IMR-90 (cell line): ENCODE data around the gene C15orf40. TPM values are rescaled to one million over a fixed set of nuclear protein-coding genes. Genes with fewer than 3 reads are reported as not detected.

Experiments
- ATAC-seq: fragments of 200-7000 bp; cut with Tn5 transposase; 2 replicates; pipeline ENCODE4 v1.9.1; 2020; ENCODE audit warnings: low read depth, mild to moderate bottlenecking, moderate library complexity
- BruUV-seq: library from RNA; stranded (reverse); fragments of 400-500 nt; replicated peaks from 2 replicates; lab custom pipeline; 2021; lab: Mats Ljungman, UMichigan
- CTCF ChIA-PET: fragments of 300-600 bp; formaldehyde crosslinking; extraction: SDS; loops from one replicate; lab custom pipeline; 2021; ENCODE audit warnings: antibody characterized with exemption; lab: Yijun Ruan, JAX
- POLR2A ChIA-PET: fragments of 300-600 bp; sonication (Branson Sonifier 250); formaldehyde crosslinking; loops from one replicate; lab custom pipeline; 2022; ENCODE audit warnings: antibody characterized with exemption; ENCODE audit not compliant: unreplicated experiment; lab: Charles Lee
- DNase-seq: peaks from one replicate; pipeline ENCODE4 v3.0.0; 2013
- H2AFZ ChIP-seq: replicated peaks from 2 replicates; pipeline ENCODE3; 2013; ENCODE audit warnings: low read length, mild to moderate bottlenecking; ENCODE audit not compliant: poor library complexity
- H2AK5ac ChIP-seq: 2 replicates; pipeline ENCODE4 v1.6.1; 2013; ENCODE audit warnings: low read depth, low read length, inconsistent platforms
- H2AK9ac ChIP-seq: replicated peaks from 2 replicates; pipeline ENCODE3; 2013; ENCODE audit warnings: mild to moderate bottlenecking, low read depth, low read length, moderate library complexity; ENCODE audit not compliant: poor library complexity
- H2BK120ac ChIP-seq: 2 replicates; pipeline ENCODE4 v1.6.1; 2013; ENCODE audit warnings: low read depth, low read length, inconsistent platforms
- H2BK15ac ChIP-seq: 3 replicates; pipeline ENCODE4 v1.6.1; 2013; ENCODE audit warnings: low read depth, low read length, inconsistent platforms
- H2BK20ac ChIP-seq: 2 replicates; pipeline ENCODE4 v1.6.1; 2013; ENCODE audit warnings: low read depth, mild to moderate bottlenecking, inconsistent platforms, low read length, moderate library complexity
- H2BK5ac ChIP-seq: 2 replicates; pipeline ENCODE4 v1.6.1; 2013; ENCODE audit warnings: mild to moderate bottlenecking, low read depth, low read length, inconsistent platforms; ENCODE audit not compliant: poor library complexity, severe bottlenecking
- H3K14ac ChIP-seq: replicated peaks from 2 replicates; pipeline ENCODE4 v1.6.1; 2013; ENCODE audit warnings: low read depth, low read length, inconsistent platforms
- H3K18ac ChIP-seq: 2 replicates; pipeline ENCODE4 v1.6.1; 2013; ENCODE audit warnings: low read depth, low read length, control low read depth
- H3K23ac ChIP-seq: 2 replicates; pipeline ENCODE4 v1.6.1; 2013; ENCODE audit warnings: low read depth, low read length, inconsistent platforms
- H3K27ac ChIP-seq: 2 replicates; pipeline ENCODE4 v1.5.1; 2013; ENCODE audit warnings: mild to moderate bottlenecking, control low read depth, low read length; ENCODE audit not compliant: insufficient read depth
- H3K27me3 ChIP-seq: 2 replicates; pipeline ENCODE4 v1.6.1; 2013; ENCODE audit warnings: low read length; ENCODE audit not compliant: control insufficient read depth, insufficient read depth
- H3K36me3 ChIP-seq: 2 replicates; pipeline ENCODE4 v1.6.1; 2013; ENCODE audit warnings: low read length, mixed read lengths; ENCODE audit not compliant: control insufficient read depth, insufficient read depth
- H3K4ac ChIP-seq: 2 replicates; pipeline ENCODE4 v1.6.1; 2013; ENCODE audit warnings: low read depth, low read length, inconsistent platforms
- H3K4me1 ChIP-seq: 2 replicates; pipeline ENCODE4 v1.6.1; 2013; ENCODE audit warnings: low read length, mixed read lengths; ENCODE audit not compliant: control insufficient read depth, insufficient read depth
- H3K4me2 ChIP-seq: 2 replicates; pipeline ENCODE4 v1.6.1; 2013; ENCODE audit warnings: low read depth, mild to moderate bottlenecking, control low read depth, low read length, moderate library complexity
- H3K4me3 ChIP-seq: 2 replicates; pipeline ENCODE4 v1.5.1; 2013; ENCODE audit warnings: low read depth, mild to moderate bottlenecking, control low read depth, low read length, moderate library complexity; ENCODE audit not compliant: insufficient read depth
- H3K56ac ChIP-seq: 2 replicates; pipeline ENCODE4 v1.6.1; 2013; ENCODE audit warnings: low read length, inconsistent platforms; ENCODE audit not compliant: insufficient read depth; ENCODE audit errors: extremely low read depth
- H3K79me1 ChIP-seq, 2 experiments: 2 replicates each; pipeline ENCODE4 v1.6.1; 2013; ENCODE audit warnings: low read length in 2 of 2, inconsistent platforms in 1 of 2, low read depth in 1 of 2
- H3K9ac ChIP-seq: 2 replicates; pipeline ENCODE4 v1.6.1; 2013; ENCODE audit warnings: low read depth, low read length, control low read depth
- H3K9me1 ChIP-seq: 2 replicates; pipeline ENCODE4 v1.6.1; 2013; ENCODE audit warnings: low read length, inconsistent platforms; ENCODE audit not compliant: insufficient read depth
- H3K9me3 ChIP-seq: 2 replicates; pipeline ENCODE4 v1.6.1; 2013; ENCODE audit warnings: low read length; ENCODE audit not compliant: control insufficient read depth, insufficient read depth
- H4K20me1 ChIP-seq: 2 replicates; pipeline ENCODE4 v1.6.1; 2013; ENCODE audit warnings: low read length, inconsistent platforms; ENCODE audit not compliant: insufficient read depth
- H4K5ac ChIP-seq: 2 replicates; pipeline ENCODE4 v1.6.1; 2013; ENCODE audit warnings: mild to moderate bottlenecking, low read depth, low read length, control low read depth
- H4K8ac ChIP-seq, 2 experiments: 2 replicates each; pipeline ENCODE4 v1.6.1; 2013; ENCODE audit warnings: low read depth in 2 of 2, low read length in 2 of 2, control low read depth in 1 of 2, inconsistent platforms in 1 of 2
- H4K91ac ChIP-seq: 2 replicates; pipeline ENCODE4 v1.6.1; 2013; ENCODE audit warnings: low read depth, low read length, inconsistent platforms; ENCODE audit not compliant: insufficient read depth
- BHLHE40 ChIP-seq: fragments of 150-350 bp; IDR thresholded peaks from 2 replicates; pipeline ENCODE4 v1.6.1; 2016; ENCODE audit warnings: mild to moderate bottlenecking, low read depth, low read length
- CEBPB ChIP-seq: IDR thresholded peaks from 2 replicates; pipeline ENCODE4 v1.6.1; 2012; ENCODE audit warnings: low read depth, low read length, improper control_type of control experiment
- CHD1 ChIP-seq: IDR thresholded peaks from 2 replicates; pipeline ENCODE4 v1.6.1; 2012; ENCODE audit warnings: low read depth, low read length, improper control_type of control experiment
- CTCF ChIP-seq: conservative IDR thresholded peaks from 2 replicates; pipeline ENCODE4 v1.5.1; 2012; ENCODE audit warnings: mild to moderate bottlenecking, low read depth, low read length, improper control_type of control experiment
- ELK1 ChIP-seq: fragments of 150-350 bp; IDR thresholded peaks from 2 replicates; pipeline ENCODE4 v1.6.1; 2016; ENCODE audit warnings: low read depth, mild to moderate bottlenecking, low read length, moderate library complexity, borderline replicate concordance
- MAFK ChIP-seq: IDR thresholded peaks from 2 replicates; pipeline ENCODE4 v1.6.1; 2012; ENCODE audit warnings: low read depth, low read length, improper control_type of control experiment
- MXI1 ChIP-seq: IDR thresholded peaks from 2 replicates; pipeline ENCODE4 v1.6.1; 2012; ENCODE audit warnings: low read depth, mild to moderate bottlenecking, low read length, moderate library complexity, borderline replicate concordance
- NFE2L2 ChIP-seq: fragments of 150-350 bp; IDR thresholded peaks from 2 replicates; pipeline ENCODE4 v1.6.1; 2016; ENCODE audit warnings: low read depth, mild to moderate bottlenecking, low read length
- POLR2A ChIP-seq: IDR thresholded peaks from 2 replicates; pipeline ENCODE4 v1.6.1; 2012; ENCODE audit warnings: mild to moderate bottlenecking, low read depth, low read length
- RAD21 ChIP-seq: IDR thresholded peaks from 2 replicates; pipeline ENCODE4 v1.6.1; 2012; ENCODE audit warnings: low read length, improper control_type of control experiment
- SMC3 ChIP-seq: fragments of 150-350 bp; IDR thresholded peaks from 2 replicates; pipeline ENCODE4 v1.6.1; 2016; ENCODE audit warnings: low read depth, mild to moderate bottlenecking, antibody characterized with exemption, low read length, moderate library complexity
- WGBS, 2 experiments: methylation state at CpG; one replicate each; pipeline versions ENCODE4 v1.1.5 to v1.1.7; 2013; ENCODE audit warnings: missing lambda C conversion rate in 2 of 2; ENCODE audit not compliant: insufficient read length in 1 of 2; ENCODE audit errors: extremely low coverage in 2 of 2; 5-methylcytosine and 5-hydroxymethylcytosine counted together
- dilution Hi-C: fragments of 300-500 bp; cut with HindIII; formaldehyde crosslinking; loops from one replicate; pipeline ENCODE4 v1.14.3; 2018; ENCODE audit warnings: low sequenced_read_pairs; ENCODE audit not compliant: unreplicated experiment
- in situ Hi-C: fragments of 300-500 bp; cut with MboI; formaldehyde crosslinking; loops from 3 replicates; pipeline ENCODE4 v1.14.3; 2019; ENCODE audit warnings: low sequenced_read_pairs, inconsistent platforms, mixed read lengths
- intact Hi-C: fragments of 100-400 bp; cut with micrococcal nuclease; formaldehyde crosslinking; loops from 2 replicates; pipeline ENCODE4 v1.10.0; 2022
- polyA plus RNA-seq, 3 experiments: library from polyadenylated mRNA; depleted of rRNA; stranded (reverse); fragments of >200 nt; gene quantifications; 2 replicates each; pipeline ENCODE4 v1.2.3, GENCODE V29; 2012; ENCODE audit warnings: low replicate concordance in 1 of 3
- total RNA-seq: library from RNA; depleted of rRNA; stranded (reverse); fragments of >200 nt; gene quantifications from 2 replicates; pipeline ENCODE4 v1.2.3, GENCODE V29; 2012

C15orf40 gene
- total and polyA plus RNA-seq, 2 of the 4 experiments (the other 2 are of a cell fraction) = 7.0 to 10.7 TPM

- Histone ChIP-seq H2BK120ac (no peak overlapping the region), H3K79me1 (no peaks in the 10 kb centered on the region), H4K5ac (no peak overlapping the region), H2BK15ac (no peak overlapping the region), H3K4ac (no peak overlapping the region), H2AFZ (no peak overlapping the region), H4K91ac (no peak overlapping the region), H4K20me1 (no peaks in the 10 kb centered on the region), H3K18ac (no peak overlapping the region), H3K27ac (no peak overlapping the region), H2AK5ac (no peak overlapping the region), H3K56ac (no peak overlapping the region), H3K9me3 (no peaks in the 10 kb centered on the region), H3K36me3 (no peaks in the 10 kb centered on the region), H3K4me3 (no peak overlapping the region), H3K4me2 (no peak overlapping the region), H2AK9ac (no peak overlapping the region), H2BK5ac (no peak overlapping the region), H3K4me1 (no peaks in the 10 kb centered on the region), H3K9ac (no peak overlapping the region), H2BK20ac (no peak overlapping the region), H3K23ac (no peak overlapping the region), H3K14ac (no peak overlapping the region), H4K8ac (no peak overlapping the region), H3K27me3 (no peaks in the 10 kb centered on the region), H3K9me1 (no peaks in the 10 kb centered on the region)
- ATAC-seq = no peak
- ChIA-PET POLR2A (no interaction called here), CTCF (no interaction called here)
- WGBS, 2 experiments = no CpG with 5 or more reads among the region's 5 CpGs
- in situ Hi-C loops = no loop called here
- dilution Hi-C loops = no loop called here
- BruUV-seq = no TSS peak
- intact Hi-C loops = no loop called here
- DNase-seq = no peak
- TF ChIP-seq MXI1 (no peak), CTCF (no peak), SMC3 (no peak), RAD21 (no peak), BHLHE40 (no peak), CHD1 (no peak), NFE2L2 (no peak), ELK1 (no peak), CEBPB (no peak), POLR2A (no peak), MAFK (no peak)
Observed at GRCh38 chr15:82978438-82978837, 33.0 kb downstream of the C15orf40 start.
